LNCaP clone FGC (cell line): ENCODE results near the gene TCEAL1.

Experiments used
- DNase-seq: peaks from one replicate; pipeline ENCODE4 v3.0.0-alpha.2; 2011; ENCODE audit warnings: low read depth
- H3K4me3 ChIP-seq: 2 replicates; pipeline ENCODE4 v1.5.1; 2011; ENCODE audit warnings: mild to moderate bottlenecking, low read depth, low read length, control low read depth
- CTCF ChIP-seq: IDR thresholded peaks from 2 replicates; pipeline ENCODE4 v1.5.1; 2012; ENCODE audit warnings: mild to moderate bottlenecking; ENCODE audit not compliant: control insufficient read depth, insufficient read depth; ENCODE audit errors: extremely low read depth

Gene TCEAL1

GRCh38 chrX:103607364-103608305 is 21.1 kb upstream of the TCEAL1 start, which contains the start of gene TCEAL3:
Gene TCEAL3, plus strand, starts transcription at chrX:103607963. Its CDS starts 1,102 bp downstream, at chrX:103609065.
- DNase-seq: no peak
- no peak for TF ChIP-seq CTCF
- peak within 1 kb of the TSS; percentile 69 for H3K4me3 ChIP-seq

- H3K4me3 ChIP-seq: peak overlapping the region; percentile 69
- DNase-seq: no peak
- no peak for TF ChIP-seq CTCF
Measured at GRCh38 chrX:103608306-103608963, 20.3 kb upstream of the TCEAL1 start.

- no peak for TF ChIP-seq CTCF
- no peak for DNase-seq
- no peak overlapping the region for H3K4me3 ChIP-seq
Measured at GRCh38 chrX:103610282-103610681, 18.5 kb upstream of the TCEAL1 start.

GRCh38 chrX:103613362-103613890 is 15.3 kb upstream of the TCEAL1 start:
- TF ChIP-seq CTCF: no peak

GRCh38 chrX:103614999-103615398 is 13.8 kb upstream of the TCEAL1 start:
- DNase-seq: no peak
- H3K4me3 ChIP-seq: no peak overlapping the region
- TF ChIP-seq CTCF: no peak

More at GRCh38 chrX:103613362-103613890, 15.3 kb upstream of the TCEAL1 start:
- no peak for DNase-seq
- H3K4me3 ChIP-seq: no peak overlapping the region

- DNase-seq: no peak
- no peak for TF ChIP-seq CTCF
- H3K4me3 ChIP-seq: no peak overlapping the region
Measured at GRCh38 chrX:103615781-103616371, 12.9 kb upstream of the TCEAL1 start.
